Heart left ventricle (tissue), 13 donors: ENCODE measurements around the gene PKDCC.

Source experiments
- POLR2A ChIP-seq, 2 donors: fragments of 450-650 bp; IDR thresholded peaks; one replicate each; pipeline ENCODE4 v1.6.1; 2017; ENCODE audit warnings: antibody characterized with exemption in 2 of 2, mild to moderate bottlenecking in 2 of 2, moderate library complexity in 2 of 2
- TF ChIP-seq, protein P1 (sequence below), 12 donors: fragments of 200-600 bp; sonication (generic) in 4 of 12; IDR thresholded peaks; one replicate each; pipeline versions ENCODE4 v1.5.0 to v1.8.0; 2018 to 2022; ENCODE audit warnings: antibody characterized with exemption in 12 of 12, mild to moderate bottlenecking in 5 of 12
- donor health status: ischemic (EF 13 %, LVEDD 7.1; RV severe dilation, severe dysfunction).
- donor health status: DM: no; HTN: yes; CAD: no.
- donor health status: DM: no; HTN: no; CAD: no.
- donor health status: ischemic (EF 25% LVEDD 6.9; RV normal size, moderate dysfunction).
- donor health status: ischemic (EF 25% LVEDD 5.7; RV mildly dilated, moderate dysfunction).
- donor health status: ischemic (EF 35%, LVEDD 5.7; RV mildly dilated, moderate dysfunction).
- donor health status: nonischemic (EF 11% LVEDD 7.7; RV severe dilation, severe dysfunction).
- donor health status: DM: yes; HTN: yes; CAD: no.
- donor health status: PGD.
- donor health status: ischemic (EF 29% LVEDD 5.4; RV normal size, mild dysfunction).
- donor health status: nonischemic (EF 23%, LVEDD 6.1; RV moderate dilation, normal function).

GRCh38 chr2:42098571-42099437 lies 51.0 kb downstream of the PKDCC start:
- TF ChIP-seq, protein P1, sequence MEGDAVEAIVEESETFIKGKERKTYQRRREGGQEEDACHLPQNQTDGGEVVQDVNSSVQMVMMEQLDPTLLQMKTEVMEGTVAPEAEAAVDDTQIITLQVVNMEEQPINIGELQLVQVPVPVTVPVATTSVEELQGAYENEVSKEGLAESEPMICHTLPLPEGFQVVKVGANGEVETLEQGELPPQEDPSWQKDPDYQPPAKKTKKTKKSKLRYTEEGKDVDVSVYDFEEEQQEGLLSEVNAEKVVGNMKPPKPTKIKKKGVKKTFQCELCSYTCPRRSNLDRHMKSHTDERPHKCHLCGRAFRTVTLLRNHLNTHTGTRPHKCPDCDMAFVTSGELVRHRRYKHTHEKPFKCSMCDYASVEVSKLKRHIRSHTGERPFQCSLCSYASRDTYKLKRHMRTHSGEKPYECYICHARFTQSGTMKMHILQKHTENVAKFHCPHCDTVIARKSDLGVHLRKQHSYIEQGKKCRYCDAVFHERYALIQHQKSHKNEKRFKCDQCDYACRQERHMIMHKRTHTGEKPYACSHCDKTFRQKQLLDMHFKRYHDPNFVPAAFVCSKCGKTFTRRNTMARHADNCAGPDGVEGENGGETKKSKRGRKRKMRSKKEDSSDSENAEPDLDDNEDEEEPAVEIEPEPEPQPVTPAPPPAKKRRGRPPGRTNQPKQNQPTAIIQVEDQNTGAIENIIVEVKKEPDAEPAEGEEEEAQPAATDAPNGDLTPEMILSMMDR (IDR thresholded peaks at IDR 0.05) = no peak
- no peak for TF ChIP-seq POLR2A (IDR thresholded peaks at IDR 0.05)
